Epithelial cell of proximal tubule (primary cell): ENCODE results near the gene F13B. TPM values are rescaled to one million over a fixed set of nuclear protein-coding genes. Genes with fewer than 3 reads are reported as not detected.
"Not testable (repeated sequence)": the region's sequence is repeated elsewhere in the genome, so short reads cannot be mapped to it uniquely, and the experiment has no call there.

Source experiments
- DNase-seq: peaks from one replicate; pipeline ENCODE4 v3.0.0-alpha.2; 2011; ENCODE audit warnings: low read depth
- H3K4me3 ChIP-seq: 2 replicates; pipeline ENCODE4 v1.5.1; 2011; ENCODE audit warnings: low read depth, mild to moderate bottlenecking, low read length
- total RNA-seq: library from RNA; depleted of rRNA; stranded (reverse); fragments of >200 nt; gene quantifications from 2 replicates; pipeline ENCODE4 v1.2.3, GENCODE V29; 2015
- TF ChIP-seq, protein P1 (sequence below): conservative IDR thresholded peaks from 2 replicates; pipeline ENCODE4 v1.5.1; 2012; ENCODE audit warnings: low read depth, mild to moderate bottlenecking, low read length

Gene F13B
- total RNA-seq, 1 donor from 2014 or later = not detected

DNA sequence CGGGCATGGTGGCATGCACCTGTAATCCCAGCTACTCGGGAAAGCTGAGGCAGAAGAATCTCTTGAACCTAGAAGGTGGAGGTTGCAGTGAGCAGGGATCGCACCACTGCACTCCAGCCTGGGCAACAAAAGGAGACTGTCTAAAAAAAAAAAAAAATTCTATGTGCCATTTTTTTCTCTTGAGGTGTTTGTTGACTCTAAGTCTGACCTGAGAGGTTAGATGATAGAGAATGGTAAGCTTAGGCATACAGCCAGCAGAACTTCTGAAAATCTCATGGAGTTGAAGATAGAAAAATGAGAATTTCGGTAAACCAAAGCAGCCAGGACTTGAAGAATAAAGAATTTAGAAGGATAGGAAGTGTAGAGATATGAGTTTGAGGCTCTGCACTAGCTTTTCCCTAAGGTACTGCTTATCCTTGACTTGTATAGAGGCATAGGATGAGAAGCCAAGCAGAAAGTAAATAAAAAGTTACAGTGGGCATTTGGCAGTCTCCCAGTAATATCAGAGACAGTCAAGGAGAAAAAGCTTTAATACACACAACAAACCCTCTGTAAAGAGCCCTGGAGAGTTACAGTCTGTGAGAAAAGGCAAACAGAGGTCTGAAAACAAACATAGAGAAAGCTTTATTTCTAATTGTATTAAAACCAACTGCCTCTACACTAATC lies 24.3 kb downstream of the F13B start:
- no peak overlapping the region for H3K4me3 ChIP-seq
- DNase-seq = no peak
- TF ChIP-seq, protein P1, sequence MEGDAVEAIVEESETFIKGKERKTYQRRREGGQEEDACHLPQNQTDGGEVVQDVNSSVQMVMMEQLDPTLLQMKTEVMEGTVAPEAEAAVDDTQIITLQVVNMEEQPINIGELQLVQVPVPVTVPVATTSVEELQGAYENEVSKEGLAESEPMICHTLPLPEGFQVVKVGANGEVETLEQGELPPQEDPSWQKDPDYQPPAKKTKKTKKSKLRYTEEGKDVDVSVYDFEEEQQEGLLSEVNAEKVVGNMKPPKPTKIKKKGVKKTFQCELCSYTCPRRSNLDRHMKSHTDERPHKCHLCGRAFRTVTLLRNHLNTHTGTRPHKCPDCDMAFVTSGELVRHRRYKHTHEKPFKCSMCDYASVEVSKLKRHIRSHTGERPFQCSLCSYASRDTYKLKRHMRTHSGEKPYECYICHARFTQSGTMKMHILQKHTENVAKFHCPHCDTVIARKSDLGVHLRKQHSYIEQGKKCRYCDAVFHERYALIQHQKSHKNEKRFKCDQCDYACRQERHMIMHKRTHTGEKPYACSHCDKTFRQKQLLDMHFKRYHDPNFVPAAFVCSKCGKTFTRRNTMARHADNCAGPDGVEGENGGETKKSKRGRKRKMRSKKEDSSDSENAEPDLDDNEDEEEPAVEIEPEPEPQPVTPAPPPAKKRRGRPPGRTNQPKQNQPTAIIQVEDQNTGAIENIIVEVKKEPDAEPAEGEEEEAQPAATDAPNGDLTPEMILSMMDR = no peak

DNA sequence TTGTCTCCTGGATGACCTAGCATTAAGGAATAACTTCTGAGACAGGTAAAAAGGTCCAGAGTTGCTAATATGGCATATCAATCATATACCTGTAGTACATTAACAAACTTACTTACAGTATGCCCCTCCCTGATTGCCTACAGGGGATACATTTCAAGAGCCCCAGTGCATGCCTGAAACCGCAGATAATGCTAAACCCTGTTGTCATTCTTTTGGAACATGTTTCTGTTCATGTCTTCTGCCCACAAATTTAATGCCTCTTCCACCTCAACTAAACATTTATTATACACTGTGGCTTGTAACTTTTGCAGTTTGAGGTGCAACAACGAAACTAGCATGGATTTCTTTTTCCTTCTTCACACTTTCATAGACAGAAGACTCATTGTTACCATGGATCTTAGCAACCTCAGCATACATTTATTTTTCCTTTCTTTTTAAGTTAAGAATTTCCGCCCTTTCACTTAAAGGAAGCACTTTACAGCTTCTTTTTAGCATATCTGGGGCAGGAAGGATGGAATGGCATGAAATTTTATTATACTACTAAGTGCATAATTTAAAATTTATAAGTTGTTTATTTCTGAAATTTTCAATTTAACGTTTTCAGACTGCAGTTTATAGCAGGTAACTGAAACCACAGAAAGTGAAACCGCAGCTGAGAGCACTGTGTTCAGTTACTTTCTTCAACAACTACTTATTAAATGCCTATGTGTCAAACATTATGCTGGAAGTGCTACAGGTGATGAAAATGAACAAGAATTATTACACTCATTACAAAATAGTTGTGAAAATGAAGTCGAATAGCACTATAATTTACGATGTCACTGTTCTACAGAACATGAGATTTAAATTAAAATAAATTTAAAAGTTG lies 25.3 kb downstream of the F13B start:
- TF ChIP-seq, protein P1 = no peak
- DNase-seq = no peak
- no peak overlapping the region for H3K4me3 ChIP-seq

DNA sequence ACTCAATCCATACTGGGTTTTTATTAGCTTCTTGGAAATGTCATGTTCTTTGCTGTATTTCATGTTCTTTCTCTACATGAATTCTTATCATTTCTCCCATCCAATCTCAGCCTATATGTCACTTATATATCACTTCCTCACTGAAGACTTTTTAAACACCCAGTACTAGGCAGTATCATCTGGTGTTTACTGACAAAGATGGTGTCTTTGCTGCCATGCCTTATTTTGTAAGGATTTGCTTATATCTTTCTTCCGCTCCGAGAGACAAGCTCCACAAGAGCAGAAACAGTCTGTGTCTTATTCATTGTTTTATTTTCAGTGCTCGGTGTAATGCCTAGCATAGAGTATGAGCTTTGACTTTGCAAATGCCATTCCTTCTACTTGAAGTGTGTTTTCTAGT lies 30.2 kb downstream of the F13B start:
- TF ChIP-seq, protein P1 = no peak
- no peak for DNase-seq
- H3K4me3 ChIP-seq = no peak overlapping the region

DNA sequence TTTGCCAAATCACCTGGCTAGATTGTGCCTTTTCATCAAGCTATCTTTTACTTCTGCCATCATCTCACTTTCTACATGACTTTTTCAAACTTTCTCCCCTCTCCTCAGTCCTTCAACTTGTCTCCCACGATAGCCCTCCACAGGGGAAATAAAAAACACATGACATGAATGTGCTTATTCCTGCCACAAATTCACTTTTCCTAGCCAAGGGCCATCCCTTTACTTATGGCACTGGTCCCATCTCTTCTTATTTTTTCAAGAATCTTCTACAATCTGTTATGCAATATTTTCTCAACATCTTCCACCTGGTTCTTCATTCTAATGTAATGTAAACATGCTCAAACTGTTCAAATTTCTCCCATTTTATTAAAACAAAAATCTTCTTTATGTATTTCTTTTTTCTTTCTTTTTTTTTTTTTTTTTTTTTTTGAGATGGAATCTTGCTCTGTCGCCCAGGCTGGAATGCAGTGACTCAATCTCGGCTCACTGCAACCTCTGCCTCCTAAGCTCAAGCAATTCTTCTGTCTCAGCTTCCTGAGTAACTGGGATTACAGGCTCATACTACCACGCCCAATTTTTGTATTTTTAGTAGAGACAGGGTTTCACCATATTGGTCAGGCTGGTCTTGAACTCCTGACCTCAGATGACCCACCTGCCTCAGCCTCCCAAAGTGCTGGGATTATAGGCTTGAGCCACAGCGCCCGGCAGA lies 32.3 kb downstream of the F13B start:
- not testable (repeated sequence) for DNase-seq, H3K4me3 ChIP-seq

DNA sequence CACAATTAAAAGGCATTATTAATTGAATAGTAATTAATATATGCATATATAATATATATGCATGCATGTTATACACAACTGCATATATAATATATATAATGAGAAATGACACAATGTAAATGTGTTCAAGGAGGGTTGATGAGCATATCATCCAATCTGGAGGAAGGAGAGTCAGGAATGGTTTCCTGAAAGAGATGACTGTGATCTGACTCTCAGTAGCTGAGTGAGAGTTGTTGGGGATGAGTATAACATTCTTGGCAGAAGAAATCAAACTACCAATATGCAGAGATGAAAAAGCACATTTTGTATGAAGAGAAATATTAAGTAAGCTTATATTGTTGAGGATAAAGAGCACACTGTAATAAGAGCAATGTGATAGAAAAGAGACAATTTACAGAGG lies 37.3 kb downstream of the F13B start:
- TF ChIP-seq, protein P1 = no peak
- DNase-seq = no peak
- no peak overlapping the region for H3K4me3 ChIP-seq

DNA sequence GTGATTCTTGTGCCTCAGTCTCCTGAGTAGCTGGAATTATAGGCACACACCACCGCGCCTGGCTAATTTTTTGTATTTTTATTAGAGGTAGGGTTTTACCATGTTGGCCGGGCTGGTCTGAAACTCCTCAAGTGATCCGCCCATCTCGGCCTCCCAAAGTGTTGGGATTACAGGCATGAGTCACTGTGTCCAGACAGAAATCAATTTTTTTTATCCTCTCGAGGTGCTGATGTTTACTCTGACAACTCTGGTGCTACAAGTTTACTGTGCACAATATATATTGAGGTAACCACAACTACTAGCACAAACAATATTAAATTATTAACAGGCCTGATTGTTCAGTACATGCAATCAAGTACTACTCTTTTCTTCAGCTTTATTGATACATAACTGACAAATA lies 39.7 kb downstream of the F13B start:
- TF ChIP-seq, protein P1 = no peak
- no peak for DNase-seq
- H3K4me3 ChIP-seq = no peak overlapping the region

DNA sequence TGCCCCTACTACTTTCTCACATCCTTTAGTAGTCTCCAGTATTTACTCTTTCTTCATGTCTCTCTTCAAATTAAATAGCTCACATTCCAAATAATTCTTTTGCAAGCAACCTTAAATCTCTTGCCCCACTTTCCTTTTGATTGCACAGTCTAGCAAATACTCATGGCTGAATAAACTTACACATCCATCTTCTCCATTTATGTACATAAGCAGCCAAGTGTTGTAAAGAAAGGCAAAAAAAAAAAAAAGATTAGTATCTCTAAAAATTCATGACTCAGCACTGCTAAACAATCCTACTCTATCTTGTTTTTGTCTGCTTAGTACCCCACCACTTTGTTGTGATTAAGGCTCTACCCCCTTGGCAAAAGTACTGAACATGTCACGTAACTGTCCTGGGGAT lies 42.6 kb downstream of the F13B start:
- no peak overlapping the region for H3K4me3 ChIP-seq
- DNase-seq = no peak
- TF ChIP-seq, protein P1 = no peak
